ENCODE results near the gene NPVF. TPM values are rescaled to one million over a fixed set of nuclear protein-coding genes. Genes with fewer than 3 reads are reported as not detected.
A peak's percentile ranks its signal among the peaks of the same experiment; 100 is the strongest.

Gene NPVF
- total RNA-seq, 3 donors from 2014 or later, result not detected

DNA sequence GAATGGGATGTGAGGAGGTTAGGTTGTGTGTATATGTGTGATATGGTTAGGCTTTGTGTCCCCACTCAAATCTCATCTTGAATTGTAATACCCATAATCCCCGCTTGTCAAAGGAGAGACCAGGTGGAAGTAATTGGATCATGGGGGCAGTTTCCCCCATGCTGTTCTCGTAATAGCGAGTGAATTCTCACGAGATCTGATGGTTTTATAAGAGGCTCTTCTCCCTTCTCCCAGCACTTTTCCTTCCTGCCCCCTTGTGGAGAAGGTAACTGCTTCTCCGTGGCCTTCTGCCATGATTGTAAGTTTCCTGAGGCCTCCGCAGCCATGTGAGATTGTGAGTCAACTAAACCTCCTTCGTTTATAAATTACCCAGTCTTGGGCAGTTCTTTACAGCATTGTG, 47.3 kb downstream of the NPVF start:
- Histone ChIP-seq H3K4me1 (ENCODE audit: low read depth) (peaks cover 3% of the 10 kb centered on the region), H3K4me3 (no peak overlapping the region), H3K36me3 (ENCODE audit: low read depth) (no peaks in the 10 kb centered on the region), H3K9me3 (no peaks in the 10 kb centered on the region)
- intact Hi-C loops (cut with DNase I, micrococcal nuclease), result no loop called here
- no peak for DNase-seq
- TF ChIP-seq CTCF (IDR thresholded peaks at IDR 0.05), result no peak
- ATAC-seq, result no peak

- no peak for ATAC-seq
Observed at GRCh38 chr7:25180592-25180923, 47.7 kb downstream of the NPVF start.

DNA sequence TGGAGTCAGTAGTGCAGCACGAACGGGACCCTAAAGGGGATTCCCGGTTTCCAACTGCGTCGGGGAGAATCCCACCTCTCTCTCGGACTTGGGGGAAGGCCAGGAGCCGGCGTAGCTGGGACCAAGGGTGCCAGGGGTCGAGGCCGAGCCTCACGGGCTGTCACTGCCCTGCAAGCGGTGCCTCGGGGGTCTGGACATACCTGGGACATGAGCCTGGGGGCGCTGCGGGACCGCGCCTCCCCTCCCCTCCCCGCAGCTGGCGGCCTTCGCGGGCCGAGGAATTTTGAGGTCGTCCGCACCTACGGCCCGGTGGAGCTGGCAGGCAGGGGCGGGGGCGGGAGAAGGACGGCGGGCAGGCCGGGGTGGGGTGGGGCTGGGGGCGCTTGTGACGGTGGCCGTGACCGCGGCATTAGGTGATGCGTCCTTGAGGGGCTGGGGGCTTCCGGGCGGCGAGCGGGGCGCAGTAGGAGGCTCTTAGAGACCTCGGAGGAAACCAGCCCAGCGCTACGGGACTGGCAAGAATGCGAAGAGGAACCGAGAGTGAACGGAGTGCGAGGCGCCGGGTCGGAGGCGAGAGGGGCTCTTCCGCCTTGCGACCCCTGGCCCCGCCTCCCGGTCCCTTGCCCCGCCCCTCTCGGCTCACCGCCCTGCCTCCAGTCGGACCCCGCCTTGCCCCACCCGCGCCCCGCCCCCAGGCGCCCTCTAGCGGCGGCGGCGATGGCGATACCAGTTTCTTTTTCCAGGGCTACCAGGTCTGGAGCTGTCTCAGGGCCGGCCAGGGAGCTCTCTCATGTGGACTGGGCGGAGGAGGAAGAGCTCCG, 48.3 kb downstream of the NPVF start:
- no peaks in the 10 kb centered on the region for H3K9me3 ChIP-seq
- peak overlapping the region; percentile 68 for H3K4me3 ChIP-seq
- no peaks in the 10 kb centered on the region for H3K36me3 ChIP-seq (ENCODE audit: low read depth)
- intact Hi-C loops (cut with DNase I, micrococcal nuclease), result no loop called here
- peak; percentile 96 to 99 (median 97) for DNase-seq
- peak; percentile 99 for ATAC-seq
- peak; percentile 98 for TF ChIP-seq CTCF (IDR thresholded peaks at IDR 0.05)
- peaks cover 3% of the 10 kb centered on the region for H3K4me1 ChIP-seq (ENCODE audit: low read depth)

More at GRCh38 chr7:25180592-25180923, 47.7 kb downstream of the NPVF start:
- intact Hi-C loops (cut with DNase I, micrococcal nuclease), result no loop called here
- Histone ChIP-seq H3K36me3 (ENCODE audit: low read depth) (no peaks in the 10 kb centered on the region), H3K4me1 (ENCODE audit: low read depth) (peaks cover 3% of the 10 kb centered on the region), H3K4me3 (peak overlapping the region; percentile 68), H3K9me3 (no peaks in the 10 kb centered on the region)
- no peak for DNase-seq
- TF ChIP-seq CTCF (IDR thresholded peaks at IDR 0.05), result no peak

DNA sequence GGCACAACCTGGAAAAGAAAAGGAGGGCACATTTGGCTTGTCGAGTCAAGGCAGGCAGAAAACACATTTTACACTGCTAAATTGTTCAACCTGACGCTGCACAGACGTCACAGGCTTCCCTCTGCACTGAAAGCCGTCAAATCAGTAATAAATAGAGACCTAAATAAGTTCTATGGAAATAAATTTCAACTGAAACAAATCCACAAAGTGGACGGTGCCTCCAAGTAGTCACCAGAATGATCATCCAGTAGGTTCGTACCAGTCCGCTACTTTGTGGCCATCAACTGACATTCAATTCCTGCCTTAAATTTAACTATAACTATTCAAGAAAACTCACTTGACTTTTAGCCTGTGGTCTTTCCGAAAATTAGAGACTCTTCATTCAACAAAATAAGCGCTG, 49.0 kb downstream of the NPVF start:
- H3K4me3 ChIP-seq, result peak overlapping the region; percentile 68
- DNase-seq (peak in 1 of 3 donors; percentile 25), ATAC-seq (no peak)
- H3K9me3 ChIP-seq, result no peaks in the 10 kb centered on the region
- H3K4me1 ChIP-seq (ENCODE audit: low read depth), result peaks cover 3% of the 10 kb centered on the region
- no peaks in the 10 kb centered on the region for H3K36me3 ChIP-seq (ENCODE audit: low read depth)
- intact Hi-C loops (cut with DNase I, micrococcal nuclease), result no loop called here
- no peak for TF ChIP-seq CTCF (IDR thresholded peaks at IDR 0.05)

Other genes with a start within 250 kb of the NPVF start
- gene OSBPL3, start 248.3 kb downstream of the NPVF start, total RNA-seq, result 10 to 100 TPM in 2 of 3 donors, 1 to 10 TPM in 1; 9.0 to 15.4 (median 10.6) TPM
- 100 to 1,000 TPM; 219 to 360 (median 339) TPM for gene CYCS, start 103.2 kb downstream of the NPVF start, total RNA-seq